Testis (tissue), 2 donors: Measurements from ENCODE around the gene VAV2.

Experiments
- CTCF ChIP-seq, 3 experiments: fragments of 450-650 bp in 2 of 3; fragments of 200-600 bp in 1 of 3; sonication (generic) in 1 of 3; IDR thresholded peaks; one replicate each; pipeline ENCODE4 v1.5.1; 2016 to 2019; ENCODE audit warnings: antibody characterized with exemption in 3 of 3, mild to moderate bottlenecking in 2 of 3, moderate library complexity in 1 of 3
- POLR2A ChIP-seq: fragments of 450-650 bp; IDR thresholded peaks from one replicate; pipeline ENCODE4 v1.6.1; 2017; ENCODE audit warnings: antibody characterized with exemption, mild to moderate bottlenecking, moderate library complexity

GRCh38 chr9:134032456-134033222, 40.5 kb upstream of the VAV2 start:
- no peak for TF ChIP-seq CTCF (IDR thresholded peaks at IDR 0.05)
- no peak for TF ChIP-seq POLR2A
